Immature natural killer cell (primary cell): ENCODE results near the gene SPOCK1. TPM values are rescaled to one million over a fixed set of nuclear protein-coding genes. Genes with fewer than 3 reads are reported as not detected.

Experiments used
- DNase-seq, 3 donors: peaks; one replicate each; pipeline ENCODE4 v3.0.0; 2022; ENCODE audit warnings: mixed read lengths in 1 of 3
- H3K27ac Mint-ChIP-seq, 6 donors: one replicate each; pipeline ENCODE4 v1.8.0; 2020; ENCODE audit warnings: mixed read lengths in 6 of 6, mild to moderate bottlenecking in 5 of 6, inconsistent platforms in 4 of 6, moderate library complexity in 3 of 6
- H3K27me3 Mint-ChIP-seq, 3 donors: one replicate each; pipeline ENCODE4 v1.8.0; 2020 to 2021; ENCODE audit warnings: low read depth in 3 of 3, mild to moderate bottlenecking in 3 of 3, mixed read lengths in 3 of 3, moderate library complexity in 3 of 3, inconsistent platforms in 1 of 3
- H3K36me3 Mint-ChIP-seq, 3 donors: one replicate each; pipeline ENCODE4 v1.8.0; 2020; ENCODE audit warnings: mixed read lengths in 3 of 3, inconsistent platforms in 2 of 3, mild to moderate bottlenecking in 2 of 3
- H3K4me1 Mint-ChIP-seq, 2 donors: one replicate each; pipeline ENCODE4 v1.8.0; 2020; ENCODE audit warnings: inconsistent platforms in 2 of 2, mild to moderate bottlenecking in 2 of 2, mixed read lengths in 2 of 2, moderate library complexity in 1 of 2
- H3K4me3 Mint-ChIP-seq, 5 donors: one replicate each; pipeline ENCODE4 v1.8.0; 2020; ENCODE audit warnings: mild to moderate bottlenecking in 5 of 5, mixed read lengths in 5 of 5, inconsistent platforms in 3 of 5, moderate library complexity in 3 of 5
- H3K9me3 Mint-ChIP-seq, 6 donors: one replicate each; pipeline ENCODE4 v1.8.0; 2020; ENCODE audit warnings: mild to moderate bottlenecking in 6 of 6, mixed read lengths in 6 of 6, inconsistent platforms in 4 of 6, moderate library complexity in 3 of 6
- polyA plus RNA-seq, 3 donors: library from polyadenylated mRNA; unstranded; fragments of 300-500 nt; fragmentation: Illumina TruSeq; gene quantifications; one replicate each; pipeline ENCODE4 v1.2.3, GENCODE V29; 2021

Gene SPOCK1
- polyA plus RNA-seq, 3 donors from 2014 or later = not detected

DNA sequence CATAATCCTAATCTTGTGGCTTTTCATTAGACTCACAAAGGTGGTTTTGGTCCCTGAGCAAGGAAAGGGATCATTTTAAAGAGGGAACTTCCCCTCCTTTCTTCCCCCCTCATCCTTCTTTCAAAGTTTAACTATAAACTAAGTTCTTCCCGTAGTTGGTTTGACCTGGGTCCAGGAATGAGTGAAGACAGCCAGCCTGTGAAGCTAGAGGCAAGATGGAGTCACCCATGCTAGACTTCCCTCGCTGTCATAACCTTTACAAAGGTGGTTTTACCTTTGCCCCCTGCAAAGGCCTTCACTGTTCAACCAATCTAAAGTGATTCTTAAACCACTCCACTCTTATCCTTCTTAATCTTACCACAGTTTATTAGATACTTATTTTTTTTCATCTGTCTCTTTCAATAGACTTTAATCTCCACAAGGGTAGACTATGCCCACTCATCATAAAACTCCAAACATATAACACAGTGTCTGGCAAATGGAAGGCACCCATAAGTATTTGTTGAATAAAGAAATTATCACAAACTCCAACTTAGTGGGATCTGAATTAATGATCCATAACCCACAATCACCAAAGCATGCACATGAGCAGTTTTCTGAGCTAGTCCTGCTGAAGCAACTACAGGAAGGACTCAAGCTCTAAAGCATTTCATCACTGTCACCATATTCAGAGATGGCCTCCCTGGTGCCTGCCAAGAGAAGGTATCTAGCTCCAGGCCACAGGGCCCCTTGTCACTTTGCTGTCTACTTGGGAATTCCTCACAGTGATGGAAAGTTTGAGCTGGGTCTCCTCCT lies 369.0 kb downstream of the SPOCK1 start:
- peak overlapping the region in 1 of 6 donors; percentile 32 for H3K27ac Mint-ChIP-seq
- H3K27me3 Mint-ChIP-seq = peaks cover 0 to 6% (median 5%) of the 10 kb centered on the region in 3 donors
- DNase-seq = no peak
- no peaks in the 10 kb centered on the region for H3K36me3 Mint-ChIP-seq
- H3K9me3 Mint-ChIP-seq = peaks cover 0 to 3% (median 0%) of the 10 kb centered on the region in 6 donors
- no peaks in the 10 kb centered on the region for H3K4me1 Mint-ChIP-seq
- H3K4me3 Mint-ChIP-seq = no peak overlapping the region

DNA sequence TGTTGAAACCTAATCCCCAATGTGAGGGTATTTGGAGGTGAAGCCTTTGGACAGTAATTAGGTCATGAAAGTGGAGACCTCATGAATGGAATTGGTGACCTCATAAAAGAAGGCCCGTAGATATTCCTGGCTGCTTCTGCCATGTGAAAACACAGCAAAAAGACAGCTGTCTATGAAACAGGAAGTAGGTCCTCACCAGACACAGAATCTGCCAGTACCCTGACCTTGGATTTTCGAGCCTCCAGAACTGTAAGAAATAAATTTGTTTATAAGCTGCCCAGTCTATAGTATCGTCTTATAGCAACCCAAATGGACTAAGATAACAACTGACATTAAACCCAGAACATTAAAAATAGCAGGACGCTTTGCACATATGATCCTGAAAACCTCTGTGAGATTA lies 371.1 kb downstream of the SPOCK1 start:
- H3K9me3 Mint-ChIP-seq = peaks cover 0 to 3% (median 0%) of the 10 kb centered on the region in 6 donors
- peaks cover 0 to 6% (median 5%) of the 10 kb centered on the region in 3 donors for H3K27me3 Mint-ChIP-seq
- H3K4me3 Mint-ChIP-seq = no peak overlapping the region
- no peaks in the 10 kb centered on the region for H3K36me3 Mint-ChIP-seq
- H3K27ac Mint-ChIP-seq = no peak overlapping the region
- H3K4me1 Mint-ChIP-seq = no peaks in the 10 kb centered on the region
- DNase-seq = no peak

DNA sequence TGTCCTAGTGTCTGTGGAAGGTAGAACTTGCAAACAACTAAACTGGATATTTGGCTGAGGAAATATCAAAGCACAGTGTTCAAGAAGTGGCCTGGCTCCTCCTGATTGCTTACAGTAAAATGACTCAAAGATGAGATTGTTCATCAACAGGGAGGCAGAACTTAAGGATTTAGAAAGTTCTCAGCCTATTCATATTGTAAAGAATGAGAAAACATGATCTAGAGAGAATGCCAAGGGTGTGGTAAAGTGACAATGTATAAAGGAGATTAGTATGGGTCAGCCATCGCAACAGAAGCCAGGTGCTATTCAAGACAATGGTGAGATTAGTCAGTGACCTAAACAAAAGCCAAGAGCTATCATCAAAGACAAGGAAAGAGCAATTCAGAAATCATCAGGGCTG lies 372.3 kb downstream of the SPOCK1 start:
- Mint-ChIP-seq H3K4me3 (no peak overlapping the region), H3K4me1 (no peaks in the 10 kb centered on the region), H3K27ac (no peak overlapping the region), H3K27me3 (peaks cover 0 to 6% (median 5%) of the 10 kb centered on the region in 3 donors), H3K9me3 (peaks cover 0 to 3% (median 0%) of the 10 kb centered on the region in 6 donors), H3K36me3 (no peaks in the 10 kb centered on the region)
- DNase-seq = no peak

DNA sequence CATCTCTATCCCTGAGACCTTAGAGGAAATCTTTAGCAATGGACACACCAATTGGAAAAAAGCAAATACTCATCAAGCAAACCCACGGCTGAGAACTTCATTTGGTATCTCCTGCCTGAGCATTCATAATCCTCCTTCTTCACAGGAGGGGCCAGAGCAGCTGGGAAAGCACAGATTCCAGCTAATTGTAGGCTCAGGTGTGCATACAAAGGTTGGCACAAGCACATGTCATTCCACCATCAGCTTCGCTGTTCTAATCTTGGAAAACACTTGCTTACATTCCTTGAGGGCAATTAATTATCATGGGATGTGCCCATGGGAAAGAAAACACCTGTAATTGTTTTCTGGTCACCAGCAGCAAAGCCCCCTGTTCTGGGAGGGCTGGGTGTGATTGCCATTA lies 376.6 kb downstream of the SPOCK1 start:
- Mint-ChIP-seq H3K27me3 (peaks cover 0 to 4% (median 3%) of the 10 kb centered on the region in 3 donors), H3K36me3 (no peaks in the 10 kb centered on the region), H3K27ac (no peak overlapping the region), H3K9me3 (no peaks in the 10 kb centered on the region), H3K4me3 (no peak overlapping the region), H3K4me1 (no peaks in the 10 kb centered on the region)
- DNase-seq = no peak

DNA sequence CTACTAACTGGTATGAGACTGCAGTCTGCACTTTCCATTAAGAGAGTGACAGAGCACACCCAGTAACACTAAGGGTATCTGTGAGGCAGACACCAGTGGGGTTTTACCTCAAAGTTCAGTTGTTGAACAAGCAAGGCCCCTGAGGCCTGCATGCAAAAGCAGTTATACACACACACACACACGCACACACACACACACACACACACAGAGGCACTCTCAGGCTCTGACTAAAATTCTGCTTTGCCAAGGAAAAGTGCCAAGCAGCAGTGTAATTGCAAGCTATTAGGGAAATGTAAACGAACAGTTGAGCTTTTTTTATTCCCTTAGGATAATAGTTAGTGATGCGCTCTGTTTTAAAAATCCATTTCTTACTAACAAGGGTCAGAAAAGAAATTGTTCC lies 377.1 kb downstream of the SPOCK1 start:
- H3K4me1 Mint-ChIP-seq = no peaks in the 10 kb centered on the region
- H3K27ac Mint-ChIP-seq = no peak overlapping the region

DNA sequence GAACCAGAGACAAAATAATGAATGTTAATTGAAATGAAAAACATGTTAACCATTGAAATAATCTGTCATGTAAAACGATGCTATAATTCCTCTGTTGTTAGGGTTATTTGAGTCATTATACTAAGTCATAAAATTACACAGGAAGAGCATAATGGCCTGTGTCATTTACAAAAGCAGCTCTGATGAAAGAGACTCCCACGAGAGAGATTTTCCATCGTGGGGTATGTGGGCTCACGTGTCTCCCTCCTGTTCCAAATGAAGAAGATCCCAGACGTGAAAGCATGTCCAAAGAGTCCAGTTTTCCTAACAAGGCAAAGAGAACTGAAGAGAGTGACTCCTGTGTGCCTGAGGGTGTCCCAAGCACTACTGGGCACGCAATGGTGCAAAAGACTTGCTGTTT lies 379.8 kb downstream of the SPOCK1 start:
- Mint-ChIP-seq H3K27me3 (peaks cover 0 to 3% (median 2%) of the 10 kb centered on the region in 3 donors), H3K4me1 (no peaks in the 10 kb centered on the region), H3K36me3 (no peaks in the 10 kb centered on the region), H3K9me3 (peaks cover 0 to 6% (median 3%) of the 10 kb centered on the region in 6 donors), H3K27ac (no peak overlapping the region), H3K4me3 (no peak overlapping the region)
- no peak for DNase-seq

More for the DNA sequence above, 377.1 kb downstream of the SPOCK1 start:
- Mint-ChIP-seq H3K27me3 (peaks cover 0 to 4% (median 3%) of the 10 kb centered on the region in 3 donors), H3K4me3 (no peak overlapping the region), H3K36me3 (no peaks in the 10 kb centered on the region), H3K9me3 (no peaks in the 10 kb centered on the region)
- no peak for DNase-seq

DNA sequence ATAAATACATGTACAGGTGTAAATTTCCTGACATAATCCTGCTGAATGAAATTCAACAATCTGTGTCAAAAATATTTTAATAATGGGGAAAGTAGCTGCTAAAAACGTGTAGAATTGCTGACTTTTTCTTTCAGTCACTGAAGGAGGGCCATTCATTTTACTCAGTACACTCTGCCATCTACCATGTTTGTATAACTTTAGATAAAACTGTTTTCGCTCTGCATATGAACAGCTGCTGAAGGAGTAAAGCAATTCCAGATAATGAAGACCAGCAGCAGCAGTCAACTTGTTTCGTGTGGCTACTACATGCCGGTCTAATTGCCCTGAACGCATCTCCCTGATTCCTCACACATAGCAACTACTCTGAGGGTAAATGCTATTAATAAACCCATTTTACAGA lies 380.5 kb downstream of the SPOCK1 start:
- Mint-ChIP-seq H3K4me3 (no peak overlapping the region), H3K4me1 (no peaks in the 10 kb centered on the region), H3K36me3 (no peaks in the 10 kb centered on the region), H3K27ac (no peak overlapping the region), H3K27me3 (peaks cover under 1 to 3% (median 2%) of the 10 kb centered on the region in 3 donors), H3K9me3 (peaks cover 0 to 6% (median 3%) of the 10 kb centered on the region in 6 donors)
- no peak for DNase-seq

DNA sequence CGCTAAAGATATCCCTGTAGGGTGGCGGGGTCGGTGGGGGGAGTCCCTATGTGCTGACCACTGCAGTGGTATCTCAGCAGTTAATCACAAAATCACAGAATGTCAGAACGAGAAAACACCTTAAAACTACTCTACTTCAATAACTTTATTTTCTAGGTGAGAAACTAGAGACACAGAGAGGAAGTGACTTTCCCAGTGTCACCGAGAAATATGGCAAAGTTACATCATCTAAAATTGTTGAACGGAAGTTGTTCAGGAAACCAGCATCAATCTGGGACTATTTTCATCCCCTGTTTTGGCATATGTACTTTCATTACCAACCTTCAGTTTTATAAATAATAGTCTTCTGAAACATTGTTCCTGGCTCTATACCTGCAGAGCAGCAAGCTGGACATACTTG lies 384.0 kb downstream of the SPOCK1 start:
- H3K27ac Mint-ChIP-seq = no peak overlapping the region
- H3K9me3 Mint-ChIP-seq = peaks cover 0 to 6% (median 3%) of the 10 kb centered on the region in 6 donors
- no peak overlapping the region for H3K4me3 Mint-ChIP-seq
- peaks cover 4% of the 10 kb centered on the region in 3 donors for H3K27me3 Mint-ChIP-seq
- H3K36me3 Mint-ChIP-seq = no peaks in the 10 kb centered on the region
- no peaks in the 10 kb centered on the region for H3K4me1 Mint-ChIP-seq
- no peak for DNase-seq

DNA sequence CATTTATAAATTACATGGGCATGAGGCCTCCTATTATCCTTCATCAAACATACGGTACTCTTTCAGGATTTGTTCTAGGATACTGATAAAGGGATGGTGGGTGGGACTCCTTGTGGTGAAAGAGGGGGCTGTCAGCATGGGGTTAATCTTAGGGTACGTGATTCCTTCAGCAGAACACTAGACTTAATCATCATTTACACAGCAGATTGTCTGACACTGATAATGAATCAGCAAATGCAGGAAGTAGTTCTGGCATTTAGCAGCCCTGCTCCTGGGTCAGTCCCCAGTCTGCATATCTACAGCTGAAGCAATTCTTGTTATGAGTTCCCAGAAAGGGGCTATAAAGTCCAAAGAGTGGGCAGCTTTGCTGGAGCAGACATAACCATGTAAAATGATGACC lies 384.6 kb downstream of the SPOCK1 start:
- peaks cover 4 to 7% (median 4%) of the 10 kb centered on the region in 3 donors for H3K27me3 Mint-ChIP-seq
- peaks cover 0 to 6% (median 3%) of the 10 kb centered on the region in 6 donors for H3K9me3 Mint-ChIP-seq
- no peak overlapping the region for H3K4me3 Mint-ChIP-seq
- no peak for DNase-seq
- no peaks in the 10 kb centered on the region for H3K4me1 Mint-ChIP-seq
- no peaks in the 10 kb centered on the region for H3K36me3 Mint-ChIP-seq
- no peak overlapping the region for H3K27ac Mint-ChIP-seq

DNA sequence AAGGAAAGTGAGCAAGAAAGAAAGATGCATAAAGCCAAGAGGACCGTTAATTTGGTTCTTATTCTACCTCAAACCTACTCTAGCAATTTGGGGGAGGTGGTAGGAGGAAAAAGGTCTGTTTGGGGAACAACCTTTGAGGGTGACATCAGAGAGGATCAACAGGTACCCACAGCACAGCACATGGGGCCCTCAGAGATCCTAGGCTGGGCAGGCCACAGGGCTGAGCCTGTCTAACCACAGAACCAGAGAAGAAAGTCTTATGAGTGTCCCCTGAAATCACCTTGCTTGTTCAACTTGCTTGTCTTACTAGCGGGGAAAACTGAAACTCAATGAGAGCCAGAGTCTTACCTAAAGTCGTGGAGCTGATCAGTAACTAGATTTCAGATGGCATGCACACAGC lies 385.2 kb downstream of the SPOCK1 start:
- no peak for DNase-seq
- Mint-ChIP-seq H3K36me3 (no peaks in the 10 kb centered on the region), H3K4me1 (no peaks in the 10 kb centered on the region), H3K27me3 (peaks cover 4 to 8% (median 4%) of the 10 kb centered on the region in 3 donors), H3K9me3 (peaks cover 0 to 6% (median 3%) of the 10 kb centered on the region in 6 donors), H3K27ac (no peak overlapping the region), H3K4me3 (no peak overlapping the region)

DNA sequence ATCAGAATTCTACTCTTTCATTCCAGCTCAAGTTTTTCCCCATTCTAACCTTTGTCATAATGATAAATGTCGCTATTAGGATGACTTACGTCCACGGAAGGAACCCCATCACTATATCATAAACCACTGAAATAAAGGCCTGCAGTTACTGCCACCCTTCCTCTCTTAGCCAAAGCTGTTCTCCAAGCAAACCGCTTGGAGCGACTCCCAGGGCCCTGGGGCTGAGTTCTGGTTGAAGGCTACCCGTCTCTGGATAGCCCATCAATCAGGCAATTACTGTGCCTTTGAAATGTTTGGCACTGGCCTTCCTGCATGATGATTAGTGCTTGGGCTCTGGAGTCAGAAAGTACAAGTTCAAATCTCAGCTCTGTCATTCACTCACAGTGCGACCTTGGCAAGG lies 386.0 kb downstream of the SPOCK1 start:
- Mint-ChIP-seq H3K27ac (no peak overlapping the region), H3K9me3 (peaks cover 0 to 6% (median 3%) of the 10 kb centered on the region in 6 donors), H3K4me1 (no peaks in the 10 kb centered on the region), H3K27me3 (peaks cover 4 to 8% (median 4%) of the 10 kb centered on the region in 3 donors), H3K4me3 (no peak overlapping the region), H3K36me3 (no peaks in the 10 kb centered on the region)
- no peak for DNase-seq

DNA sequence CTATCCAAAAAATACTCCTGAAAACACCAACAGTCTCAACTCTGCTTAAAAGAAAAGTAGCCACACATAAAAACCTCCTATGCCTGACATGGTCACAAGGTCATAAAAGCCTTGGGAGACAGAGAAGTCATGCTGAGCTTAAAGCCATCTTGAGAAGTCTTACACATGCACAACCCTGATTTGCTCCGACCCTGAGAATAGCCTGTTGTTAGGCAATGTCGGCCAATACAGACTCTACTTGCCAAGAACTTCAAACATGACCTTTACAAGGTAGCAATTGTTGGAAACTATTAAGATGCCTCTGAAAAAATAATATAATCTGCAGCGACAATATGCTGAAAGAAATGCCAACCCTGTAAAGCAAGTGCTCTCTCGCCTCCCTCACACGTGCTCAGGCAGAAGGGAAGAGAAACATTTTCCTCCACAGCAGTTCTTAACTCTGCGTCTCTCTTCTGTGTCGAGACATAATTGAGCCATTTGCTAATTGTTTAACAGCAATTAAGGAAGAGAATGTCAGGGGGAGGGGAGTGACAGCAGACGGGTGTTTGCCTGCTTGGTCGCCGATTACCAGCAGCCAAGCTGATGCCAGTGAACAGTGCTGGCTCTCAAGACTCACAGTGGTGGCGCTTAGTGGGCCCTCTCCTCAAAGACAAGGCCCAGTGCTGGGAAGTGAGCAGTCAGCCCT lies 393.6 kb downstream of the SPOCK1 start:
- no peak for DNase-seq
- Mint-ChIP-seq H3K9me3 (no peaks in the 10 kb centered on the region), H3K27me3 (peaks cover 0 to 5% (median 0%) of the 10 kb centered on the region in 3 donors), H3K36me3 (no peaks in the 10 kb centered on the region), H3K4me1 (no peaks in the 10 kb centered on the region), H3K4me3 (no peak overlapping the region), H3K27ac (no peak overlapping the region)

DNA sequence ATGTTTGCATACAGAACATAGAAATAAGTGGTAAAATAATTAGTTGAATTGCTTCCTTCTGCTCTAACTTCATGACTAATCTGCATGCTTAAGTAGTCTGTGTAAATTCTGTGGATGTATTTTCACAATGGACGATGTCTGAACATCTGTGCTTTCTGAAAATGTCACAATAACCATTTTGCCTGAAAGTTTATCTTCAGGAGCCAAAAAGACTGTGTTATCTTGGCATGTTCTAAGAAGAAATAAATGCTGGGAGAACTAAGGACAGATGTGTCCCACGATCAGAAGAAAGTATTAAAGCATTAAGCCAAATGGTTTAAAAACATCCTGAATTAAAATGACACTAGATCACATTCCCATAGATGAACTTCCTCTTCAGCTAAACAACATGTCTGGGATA lies 397.6 kb downstream of the SPOCK1 start:
- H3K4me3 Mint-ChIP-seq = no peak overlapping the region
- H3K36me3 Mint-ChIP-seq = no peaks in the 10 kb centered on the region
- H3K27me3 Mint-ChIP-seq = peaks cover 0 to 2% (median 0%) of the 10 kb centered on the region in 3 donors
- DNase-seq = no peak
- H3K9me3 Mint-ChIP-seq = peaks cover 0 to 4% (median 0%) of the 10 kb centered on the region in 6 donors
- H3K27ac Mint-ChIP-seq = no peak overlapping the region
- no peaks in the 10 kb centered on the region for H3K4me1 Mint-ChIP-seq

DNA sequence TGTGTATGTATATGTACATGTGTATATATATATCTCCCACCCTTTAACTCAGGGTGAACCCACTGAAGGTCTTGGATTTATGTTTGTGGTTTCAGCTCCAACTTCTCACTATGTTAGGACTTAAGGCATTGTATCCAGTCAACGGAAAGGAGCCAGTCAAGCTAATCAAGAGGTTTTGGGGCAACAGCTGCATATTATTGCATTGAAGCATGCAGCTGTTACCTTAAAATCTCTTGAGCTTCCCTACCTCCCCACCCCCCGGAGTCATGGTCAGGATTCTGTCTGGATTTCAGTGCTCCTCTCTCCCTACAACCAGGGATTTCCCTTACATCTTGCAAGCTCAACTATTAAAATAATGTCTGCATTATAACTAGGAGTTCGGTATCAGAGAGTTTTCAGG lies 399.5 kb downstream of the SPOCK1 start:
- Mint-ChIP-seq H3K27me3 (peaks cover 0 to 2% (median 0%) of the 10 kb centered on the region in 3 donors), H3K36me3 (no peaks in the 10 kb centered on the region), H3K4me1 (no peaks in the 10 kb centered on the region), H3K27ac (no peak overlapping the region), H3K9me3 (peaks cover 0 to 4% (median 0%) of the 10 kb centered on the region in 6 donors), H3K4me3 (no peak overlapping the region)
- DNase-seq = no peak
